ENCODE data around the gene CFAP107.

GRCh38 chr1:12772520-12772919 lies 26.5 kb downstream of the CFAP107 start:
- TF ChIP-seq CTCF (IDR thresholded peaks at IDR 0.05; ENCODE audit: poor library complexity) (no peak), EZH2phosphoT487 (IDR thresholded peaks at IDR 0.05; ENCODE audit: low read depth, severe bottlenecking, unreplicated experiment) (no peak)

All from hepatocyte (in vitro differentiated cells).